ACC112 (cell line): ENCODE measurements around the gene BTBD6.

Source experiments
- H2AFZ ChIP-seq: fragments of 200-600 bp; sonication (generic); one replicate; pipeline ENCODE4 v1.6.0; 2017; ENCODE audit warnings: antibody characterized with exemption, low read length; ENCODE audit not compliant: unreplicated experiment
- H3K27ac ChIP-seq: fragments of 200-600 bp; sonication (generic); 2 replicates; pipeline ENCODE4 v1.5.1; 2014; ENCODE audit warnings: low read depth, mild to moderate bottlenecking, antibody characterized with exemption, low read length, moderate library complexity
- H3K27me3 ChIP-seq: fragments of 200-600 bp; sonication (generic); 2 replicates; pipeline ENCODE4 v1.6.1; 2014; ENCODE audit warnings: mild to moderate bottlenecking, antibody characterized with exemption, low read length, moderate library complexity, mixed read lengths; ENCODE audit not compliant: insufficient read depth
- H3K36me3 ChIP-seq: fragments of 200-600 bp; sonication (generic); 2 replicates; pipeline ENCODE4 v1.6.1; 2016; ENCODE audit warnings: mild to moderate bottlenecking, antibody characterized with exemption, low read length, moderate library complexity, mixed read lengths; ENCODE audit not compliant: insufficient read depth
- H3K4me1 ChIP-seq: fragments of 200-600 bp; sonication (generic); one replicate; pipeline ENCODE4 v1.6.1; 2016; ENCODE audit warnings: low read length, mixed read lengths; ENCODE audit not compliant: insufficient read depth, unreplicated experiment, control insufficient read depth
- H3K4me3 ChIP-seq: fragments of 200-600 bp; sonication (generic); 2 replicates; pipeline ENCODE4 v1.5.1; 2014; ENCODE audit warnings: mild to moderate bottlenecking, low read depth, low read length
- H3K79me2 ChIP-seq: fragments of 200-600 bp; sonication (generic); one replicate; pipeline ENCODE4 v1.6.0; 2016; ENCODE audit warnings: low read length; ENCODE audit not compliant: control insufficient read depth, unreplicated experiment, insufficient read depth

The BTBD6 gene

GRCh38 chr14:105253329-105253682 lies 5.0 kb downstream of the BTBD6 start:
- no peak overlapping the region for H3K27ac ChIP-seq
- no peak overlapping the region for H3K4me3 ChIP-seq
- no peak overlapping the region for H2AFZ ChIP-seq
- peaks cover 15% of the 10 kb centered on the region for H3K4me1 ChIP-seq
- no peaks in the 10 kb centered on the region for H3K36me3 ChIP-seq
- no peaks in the 10 kb centered on the region for H3K27me3 ChIP-seq
- peaks cover 17% of the 10 kb centered on the region for H3K79me2 ChIP-seq

GRCh38 chr14:105255021-105255507 lies 6.7 kb downstream of the BTBD6 start:
- Histone ChIP-seq H2AFZ (no peak overlapping the region), H3K4me3 (no peak overlapping the region), H3K36me3 (no peaks in the 10 kb centered on the region), H3K27ac (no peak overlapping the region), H3K4me1 (peaks cover 9% of the 10 kb centered on the region), H3K79me2 (peaks cover 8% of the 10 kb centered on the region), H3K27me3 (no peaks in the 10 kb centered on the region)

- Histone ChIP-seq H3K27me3 (no peaks in the 10 kb centered on the region), H3K27ac (no peak overlapping the region), H3K4me1 (peaks cover 8% of the 10 kb centered on the region), H2AFZ (no peak overlapping the region), H3K79me2 (no peaks in the 10 kb centered on the region), H3K4me3 (no peak overlapping the region), H3K36me3 (no peaks in the 10 kb centered on the region)
Measured at GRCh38 chr14:105256292-105256960, 8.1 kb downstream of the BTBD6 start.

GRCh38 chr14:105257464-105257863 lies 9.1 kb downstream of the BTBD6 start:
- Histone ChIP-seq H3K4me3 (no peak overlapping the region), H3K36me3 (no peaks in the 10 kb centered on the region), H3K27ac (no peak overlapping the region), H3K79me2 (no peaks in the 10 kb centered on the region), H3K4me1 (peaks cover 8% of the 10 kb centered on the region), H2AFZ (no peak overlapping the region), H3K27me3 (no peaks in the 10 kb centered on the region)

- Histone ChIP-seq H3K36me3 (no peaks in the 10 kb centered on the region; the same call in 1 of the 2 replicates), H3K79me2 (no peaks in the 10 kb centered on the region), H2AFZ (no peak overlapping the region), H3K4me3 (no peak overlapping the region), H3K27ac (no peak overlapping the region), H3K27me3 (no peaks in the 10 kb centered on the region), H3K4me1 (peaks cover 8% of the 10 kb centered on the region)
Measured at GRCh38 chr14:105258846-105259245, 10.5 kb downstream of the BTBD6 start.

GRCh38 chr14:105260959-105261358 lies 12.6 kb downstream of the BTBD6 start:
- Histone ChIP-seq H3K27me3 (no peaks in the 10 kb centered on the region), H3K79me2 (no peaks in the 10 kb centered on the region), H3K4me1 (no peaks in the 10 kb centered on the region), H3K4me3 (no peak overlapping the region), H3K36me3 (no peaks in the 10 kb centered on the region; the same call in 1 of the 2 replicates), H3K27ac (no peak overlapping the region), H2AFZ (no peak overlapping the region)

- Histone ChIP-seq H2AFZ (no peak overlapping the region), H3K27ac (no peak overlapping the region), H3K27me3 (no peaks in the 10 kb centered on the region), H3K4me3 (no peak overlapping the region), H3K4me1 (no peaks in the 10 kb centered on the region), H3K36me3 (no peaks in the 10 kb centered on the region; the same call in 1 of the 2 replicates), H3K79me2 (no peaks in the 10 kb centered on the region)
Measured at GRCh38 chr14:105261781-105262180, 13.4 kb downstream of the BTBD6 start.

GRCh38 chr14:105267820-105268548 lies 19.7 kb downstream of the BTBD6 start:
- no peak overlapping the region for H3K4me3 ChIP-seq
- no peak overlapping the region for H3K27ac ChIP-seq
- H2AFZ ChIP-seq: no peak overlapping the region
- H3K27me3 ChIP-seq: no peaks in the 10 kb centered on the region
- peaks cover 7% of the 10 kb centered on the region for H3K4me1 ChIP-seq
- H3K79me2 ChIP-seq: peaks cover 2% of the 10 kb centered on the region
- no peaks in the 10 kb centered on the region; the same call in 1 of the 2 replicates for H3K36me3 ChIP-seq

GRCh38 chr14:105268736-105269354 lies 20.5 kb downstream of the BTBD6 start:
- H3K27ac ChIP-seq: no peak overlapping the region
- H3K4me1 ChIP-seq: peaks cover 7% of the 10 kb centered on the region
- H2AFZ ChIP-seq: no peak overlapping the region
- H3K4me3 ChIP-seq: no peak overlapping the region
- no peaks in the 10 kb centered on the region; the same call in 1 of the 2 replicates for H3K36me3 ChIP-seq
- no peaks in the 10 kb centered on the region for H3K27me3 ChIP-seq
- H3K79me2 ChIP-seq: peaks cover 2% of the 10 kb centered on the region

GRCh38 chr14:105269405-105269804 lies 21.1 kb downstream of the BTBD6 start:
- peaks cover 2% of the 10 kb centered on the region for H3K79me2 ChIP-seq
- peaks cover 7% of the 10 kb centered on the region for H3K4me1 ChIP-seq
- H3K27me3 ChIP-seq: no peaks in the 10 kb centered on the region
- no peak overlapping the region for H3K27ac ChIP-seq
- no peaks in the 10 kb centered on the region for H3K36me3 ChIP-seq
- no peak overlapping the region for H2AFZ ChIP-seq
- no peak overlapping the region for H3K4me3 ChIP-seq
